H1 (cell line): Measurements from ENCODE around the gene PINK1. TPM values are rescaled to one million over a fixed set of nuclear protein-coding genes. Genes with fewer than 3 reads are reported as not detected.

Experiments used
- CBX8 ChIP-seq: fragments of 300-800, 300-1000 bp; sonication (generic); IDR thresholded peaks from 2 replicates; pipeline ENCODE4 v1.7.1; 2016; ENCODE audit warnings: low read depth, low read length, borderline replicate concordance
- CEBPB ChIP-seq: IDR thresholded peaks from 2 replicates; pipeline ENCODE4 v1.6.1; 2012; ENCODE audit warnings: low read depth, low read length
- CHD7 ChIP-seq: fragments of 300-600 bp; sonication (generic); IDR thresholded peaks from 2 replicates; pipeline ENCODE4 v1.7.1; 2012; ENCODE audit warnings: low read length, moderate library complexity, mild to moderate bottlenecking, inconsistent platforms; ENCODE audit not compliant: insufficient replicate concordance
- CTCF ChIP-seq, 3 experiments: IDR thresholded peaks; 1 replicate in 2 of 3; 2 replicates in 1 of 3; pipeline versions ENCODE4 v1.5.1 to v1.6.1; 2011; ENCODE audit warnings: low read length in 3 of 3, mild to moderate bottlenecking in 3 of 3, inconsistent platforms in 2 of 3, low read depth in 1 of 3, moderate library complexity in 1 of 3; ENCODE audit not compliant: insufficient read depth in 1 of 3; ENCODE audit errors: control extremely low read depth in 1 of 3
- EZH2 ChIP-seq: fragments of 200-600 bp; sonication (generic); IDR thresholded peaks from 2 replicates; pipeline ENCODE4 v1.7.1; 2012; ENCODE audit warnings: low read depth, mild to moderate bottlenecking, moderate library complexity, low read length, inconsistent platforms; ENCODE audit not compliant: severe bottlenecking
- HDAC2 ChIP-seq, 2 experiments: fragments of 300-600 bp in 1 of 2; sonication (generic) in 1 of 2; IDR thresholded peaks; 2 replicates each; pipeline ENCODE4 v1.6.1; 2011 to 2012; ENCODE audit warnings: low read depth in 2 of 2, low read length in 2 of 2, mild to moderate bottlenecking in 2 of 2, moderate library complexity in 2 of 2, borderline replicate concordance in 1 of 2, inconsistent platforms in 1 of 2
- RBBP5 ChIP-seq: IDR thresholded peaks from 2 replicates; pipeline ENCODE4 v1.7.1; 2012; ENCODE audit warnings: low read depth, mild to moderate bottlenecking, inconsistent platforms, low read length, moderate library complexity, borderline replicate concordance
- polyA plus RNA-seq, 7 experiments: library from polyadenylated mRNA; depleted of rRNA in 3 of 7; stranded (reverse) in 5 of 7; unstranded in 2 of 7; fragments of >200 nt in 5 of 7; fragments of 200-250 nt in 2 of 7; gene quantifications; 1 replicate in 5 of 7; 2 replicates in 1 of 7; 4 replicates in 1 of 7; pipeline versions ENCODE4 v1.2.1 to v1.2.3, GENCODE V29; 2011 to 2013; ENCODE audit warnings: missing spikeins in 2 of 7, mixed read lengths in 2 of 7
- total RNA-seq: library from RNA; stranded (reverse); fragmentation: NEBNext Ultra II Directional; extraction: Animal tissue kit (Norgen Biotek cat#: 25700); gene quantifications from 2 replicates; pipeline ENCODE4 v1.2.1, GENCODE V29; 2021
- TF ChIP-seq, protein P1 (sequence below): IDR thresholded peaks from 2 replicates; pipeline ENCODE4 v1.6.1; 2011; ENCODE audit warnings: low read depth, mild to moderate bottlenecking, low read length; ENCODE audit not compliant: insufficient read depth

The PINK1 gene
- total and polyA plus RNA-seq, 2 of the 8 experiments (the other 6 are each of a cell fraction or from before 2014, with no cell fraction given) = 16.1 to 19.3 TPM

GRCh38 chr1:20691872-20692271 lies 58.6 kb downstream of the PINK1 start (continued):
- TF ChIP-seq CHD7 (no peak), CBX8 (no peak), CEBPB (no peak), EZH2 (no peak), CTCF (IDR thresholded peaks at IDR 0.05; ENCODE audit: control extremely low read depth in 1 of 3, insufficient read depth in 1 of 3, low read depth in 1 of 3, low read length in 3 of 3) (no peak), HDAC2 (IDR thresholded peaks at IDR 0.05; ENCODE audit: borderline replicate concordance in 1 of 2, low read depth in 2 of 2, low read length in 2 of 2) (no peak), RBBP5 (no peak)
- TF ChIP-seq, protein P1, sequence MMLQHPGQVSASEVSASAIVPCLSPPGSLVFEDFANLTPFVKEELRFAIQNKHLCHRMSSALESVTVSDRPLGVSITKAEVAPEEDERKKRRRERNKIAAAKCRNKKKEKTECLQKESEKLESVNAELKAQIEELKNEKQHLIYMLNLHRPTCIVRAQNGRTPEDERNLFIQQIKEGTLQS = no peak
